PFSK-1 (cell line): ENCODE measurements around the gene KCNIP4.

ENCODE experiments used
- FOXP2 ChIP-seq: optimal IDR thresholded peaks from 2 replicates; pipeline ENCODE3; 2011; ENCODE audit warnings: borderline replicate concordance, control low read depth, inconsistent platforms; ENCODE audit not compliant: insufficient read depth; ENCODE audit errors: extremely low read length, extremely low read depth
- POLR2AphosphoS5 ChIP-seq: IDR thresholded peaks from 2 replicates; pipeline ENCODE4 v1.6.1; 2012; ENCODE audit warnings: low read depth, mild to moderate bottlenecking, control low read depth, low read length, moderate library complexity
- REST ChIP-seq, 2 experiments: IDR thresholded peaks; 2 replicates each; pipeline versions ENCODE4 v1.6.1 to v1.8.0; 2011 to 2012; ENCODE audit warnings: low read depth in 2 of 2, low read length in 2 of 2, control low read depth in 1 of 2, inconsistent platforms in 1 of 2, mild to moderate bottlenecking in 1 of 2, moderate library complexity in 1 of 2; ENCODE audit not compliant: insufficient read depth in 1 of 2
- SIN3A ChIP-seq: IDR thresholded peaks from 2 replicates; pipeline ENCODE4 v1.6.1; 2012; ENCODE audit warnings: mild to moderate bottlenecking, low read length, moderate library complexity, borderline replicate concordance; ENCODE audit not compliant: insufficient read depth
- TAF1 ChIP-seq: IDR thresholded peaks from 2 replicates; pipeline ENCODE4 v1.6.1; 2012; ENCODE audit warnings: low read length, control low read depth, borderline replicate concordance; ENCODE audit not compliant: insufficient read depth

Gene KCNIP4

GRCh38 chr4:21884615-21885014 lies 64.0 kb downstream of the KCNIP4 start:
- no peak for TF ChIP-seq SIN3A

- TF ChIP-seq TAF1 (no peak), POLR2AphosphoS5 (no peak), SIN3A (no peak), REST (IDR thresholded peaks at IDR 0.05; ENCODE audit: insufficient read depth in 1 of 2, low read depth in 2 of 2, low read length in 2 of 2) (no peak), FOXP2 (no peak)
Observed at GRCh38 chr4:21882051-21882839, 66.3 kb downstream of the KCNIP4 start.

GRCh38 chr4:21879187-21879586 lies 69.4 kb downstream of the KCNIP4 start:
- TF ChIP-seq REST (IDR thresholded peaks at IDR 0.05; ENCODE audit: insufficient read depth in 1 of 2, low read depth in 2 of 2, low read length in 2 of 2) (no peak), SIN3A (no peak), TAF1 (no peak), FOXP2 (no peak), POLR2AphosphoS5 (no peak)

- TF ChIP-seq TAF1 (no peak), SIN3A (no peak), FOXP2 (no peak), REST (IDR thresholded peaks at IDR 0.05; ENCODE audit: insufficient read depth in 1 of 2, low read depth in 2 of 2, low read length in 2 of 2) (no peak), POLR2AphosphoS5 (no peak)
Observed at GRCh38 chr4:21876711-21877110, 71.9 kb downstream of the KCNIP4 start.

GRCh38 chr4:21873145-21873544 lies 75.4 kb downstream of the KCNIP4 start:
- TF ChIP-seq POLR2AphosphoS5 (no peak), TAF1 (no peak), SIN3A (no peak), FOXP2 (no peak), REST (IDR thresholded peaks at IDR 0.05; ENCODE audit: insufficient read depth in 1 of 2, low read depth in 2 of 2, low read length in 2 of 2) (no peak)
